GM12801 (cell line): ENCODE measurements around the gene CAMTA1.

ENCODE experiments used
- CTCF ChIP-seq: IDR thresholded peaks from one replicate; pipeline ENCODE4 v1.5.1; 2011; ENCODE audit warnings: control low read depth; ENCODE audit not compliant: insufficient read length; ENCODE audit errors: extremely low read depth

The CAMTA1 gene

GRCh38 chr1:7642781-7643529 is 857.7 kb downstream of the CAMTA1 start:
- no peak for TF ChIP-seq CTCF

- no peak for TF ChIP-seq CTCF
Measured at GRCh38 chr1:7643530-7643929, 858.3 kb downstream of the CAMTA1 start.

- TF ChIP-seq CTCF, result no peak
Measured at GRCh38 chr1:7644086-7644485, 858.8 kb downstream of the CAMTA1 start.

GRCh38 chr1:7644961-7645750 is 859.9 kb downstream of the CAMTA1 start:
- TF ChIP-seq CTCF, result no peak

- TF ChIP-seq CTCF, result no peak
Measured at GRCh38 chr1:7645751-7646048, 860.4 kb downstream of the CAMTA1 start.

GRCh38 chr1:7646164-7646563 is 860.9 kb downstream of the CAMTA1 start:
- no peak for TF ChIP-seq CTCF

GRCh38 chr1:7646981-7647901 is 862.0 kb downstream of the CAMTA1 start:
- TF ChIP-seq CTCF, result no peak
